ENCODE data around the gene CFAP210.
"Not testable (repeated sequence)": the region's sequence is repeated elsewhere in the genome, so short reads cannot be mapped to it uniquely, and the experiment has no call there.

The CFAP210 gene

DNA sequence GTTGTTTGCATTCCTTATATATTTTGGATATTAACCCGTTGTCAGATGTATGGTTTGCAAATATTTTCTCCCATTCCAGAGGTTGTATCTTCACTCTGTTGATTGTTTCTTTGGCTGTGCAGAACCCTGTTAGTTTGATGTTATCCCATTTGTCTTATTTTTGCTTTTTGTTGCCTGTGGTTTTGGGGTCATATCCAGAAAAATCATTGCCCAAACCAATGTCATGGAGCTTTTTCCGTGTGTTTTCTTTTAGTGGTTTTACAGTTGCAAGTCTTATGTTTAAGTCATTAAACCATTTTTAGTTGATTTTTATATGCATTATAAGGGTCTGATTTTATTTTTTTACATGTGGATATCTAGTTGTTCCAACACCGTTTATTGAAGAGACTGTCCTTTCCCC, 74.3 kb downstream of the CFAP210 start:
- no peak for DNase-seq (ENCODE audit: low spot score)

- not testable (repeated sequence) for DNase-seq (ENCODE audit: low spot score)
Observed at GRCh38 chr2:169615982-169616381, 78.2 kb downstream of the CFAP210 start.

GRCh38 chr2:169613876-169614275, 80.3 kb downstream of the CFAP210 start:
- DNase-seq (ENCODE audit: low spot score), result no peak

DNA sequence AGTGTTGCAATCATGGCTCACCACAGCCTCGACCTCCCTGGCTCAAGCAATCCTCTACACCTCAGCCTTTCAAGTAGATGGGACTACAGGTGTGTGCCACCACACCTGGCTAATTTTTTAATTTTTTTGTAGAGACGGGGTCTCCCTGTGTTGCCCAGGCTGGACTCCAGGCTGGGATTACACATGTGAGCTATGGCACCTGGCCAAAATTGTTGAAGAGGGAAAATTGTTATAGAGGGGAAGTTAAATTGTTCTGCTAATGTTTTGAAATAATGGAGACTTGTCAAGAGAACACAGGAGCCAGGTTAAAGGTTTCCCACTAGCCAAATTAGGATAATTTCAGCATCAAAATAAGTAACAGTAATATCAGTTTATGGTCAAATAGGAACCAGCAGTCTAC, 84.9 kb downstream of the CFAP210 start:
- no peak for DNase-seq (ENCODE audit: low spot score)

DNA sequence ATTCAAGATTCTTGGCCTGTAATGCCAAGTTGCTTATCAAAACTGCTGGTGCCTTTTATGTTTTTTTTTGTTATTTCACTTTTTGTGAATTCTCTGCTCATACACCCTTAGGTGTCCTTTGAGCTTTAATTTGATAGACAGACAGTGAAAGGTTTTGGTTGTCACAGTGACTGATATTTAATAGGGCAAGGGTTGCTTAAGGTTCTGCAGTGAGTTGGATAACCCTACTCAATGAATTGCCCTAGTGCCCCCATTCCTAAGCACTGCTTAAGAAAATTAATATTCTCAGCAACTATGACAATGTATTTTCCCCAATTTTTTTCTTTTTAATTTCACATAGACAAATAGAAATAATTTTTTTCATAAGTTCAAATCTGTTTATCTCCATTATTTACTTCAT, 94.6 kb downstream of the CFAP210 start:
- DNase-seq (ENCODE audit: low spot score), result no peak

DNA sequence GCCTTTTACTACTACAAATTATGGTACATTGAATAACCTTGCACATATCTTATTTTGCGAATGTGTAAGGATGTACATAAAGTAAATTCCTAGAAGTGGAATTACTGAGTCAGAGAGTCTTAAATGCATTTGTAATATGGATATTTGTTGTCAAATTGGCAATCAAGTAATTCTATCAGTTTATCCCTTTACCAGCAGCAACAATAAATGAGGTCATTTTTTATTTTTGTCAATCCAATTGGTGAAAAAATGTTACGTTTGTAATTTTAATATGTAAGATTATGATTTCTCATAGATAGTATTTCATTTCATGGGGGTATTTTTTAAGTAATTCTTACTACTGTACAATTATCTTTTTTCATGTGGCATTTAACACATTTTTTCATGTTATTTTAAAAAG, 95.2 kb downstream of the CFAP210 start:
- no peak for DNase-seq (ENCODE audit: low spot score)

DNA sequence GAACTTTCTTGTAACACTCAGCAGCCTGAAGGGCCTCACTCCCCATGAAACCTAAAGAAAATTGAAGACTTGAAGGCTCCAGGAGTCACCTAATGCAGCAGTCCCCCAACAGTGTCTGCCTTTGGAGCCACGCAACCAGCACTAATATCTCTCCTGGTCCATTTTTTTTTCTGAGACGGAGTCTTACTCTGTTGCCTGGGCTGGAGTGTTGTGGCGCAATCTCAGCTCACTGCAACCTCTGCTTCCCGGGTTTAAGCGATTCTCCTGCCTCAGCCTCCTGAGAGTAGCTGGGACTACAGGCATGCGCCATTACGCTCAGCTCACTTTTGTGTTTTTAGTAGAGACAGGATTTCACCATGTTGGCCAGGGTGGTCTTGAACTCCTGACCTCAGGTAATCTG, 97.7 kb downstream of the CFAP210 start:
- DNase-seq (ENCODE audit: low spot score), result not testable (repeated sequence)
